DOHH2 (cell line): ENCODE measurements around the gene JPH2.

Experiments used
- CTCF ChIP-seq: fragments of 200-600 bp; sonication (generic); IDR thresholded peaks from one replicate; pipeline ENCODE4 v1.5.1; 2014; ENCODE audit warnings: antibody characterized with exemption, mild to moderate bottlenecking, low read depth, low read length; ENCODE audit not compliant: poor library complexity, severe bottlenecking
- EZH2phosphoT487 ChIP-seq: fragments of 200-600 bp; sonication (generic); IDR thresholded peaks from 2 replicates; pipeline ENCODE4 v1.6.1; 2017; ENCODE audit warnings: borderline replicate concordance, mild to moderate bottlenecking, antibody characterized with exemption, low read length, moderate library complexity, mixed read lengths

- TF ChIP-seq CTCF (peak; percentile 68), EZH2phosphoT487 (no peak)
These were observed 94.3 kb downstream of the JPH2 start for GRCh38 chr20:44092551-44093248.
